HG02571 (cell line): ENCODE results near the gene RGS10.
"Not testable (repeated sequence)": the region's sequence is repeated elsewhere in the genome, so short reads cannot be mapped to it uniquely, and the experiment has no call there.

Source experiments
- ATAC-seq: cut with Tn5 transposase; IDR thresholded peaks from one replicate; pipeline ENCODE4 v1.9.1; 2021; ENCODE audit warnings: mild to moderate bottlenecking, moderate library complexity; ENCODE audit not compliant: unreplicated experiment

The RGS10 gene

GRCh38 chr10:119539359-119539825 lies 3.1 kb downstream of the RGS10 start:
- ATAC-seq = no peak

- ATAC-seq = no peak
These were observed 3.7 kb downstream of the RGS10 start for GRCh38 chr10:119538632-119539358.

- no peak for ATAC-seq
These were observed 4.4 kb downstream of the RGS10 start for GRCh38 chr10:119537953-119538630.

GRCh38 chr10:119536508-119537025 lies 6.0 kb downstream of the RGS10 start:
- no peak for ATAC-seq

GRCh38 chr10:119535837-119536507 lies 6.5 kb downstream of the RGS10 start:
- no peak for ATAC-seq

- no peak for ATAC-seq
These were observed 7.2 kb downstream of the RGS10 start for GRCh38 chr10:119535305-119535704.

GRCh38 chr10:119533473-119533872 lies 9.0 kb downstream of the RGS10 start:
- ATAC-seq = no peak

GRCh38 chr10:119532791-119533190 lies 9.7 kb downstream of the RGS10 start:
- not testable (repeated sequence) for ATAC-seq

- ATAC-seq = not testable (repeated sequence)
These were observed 10.3 kb downstream of the RGS10 start for GRCh38 chr10:119532251-119532650.

- no peak for ATAC-seq
These were observed 11.5 kb downstream of the RGS10 start for GRCh38 chr10:119531067-119531466.

- not testable (repeated sequence) for ATAC-seq
These were observed 13.8 kb downstream of the RGS10 start for GRCh38 chr10:119528663-119529237.

GRCh38 chr10:119526621-119527592 lies 15.6 kb downstream of the RGS10 start:
- no peak for ATAC-seq

- ATAC-seq = no peak
These were observed 16.4 kb downstream of the RGS10 start for GRCh38 chr10:119526149-119526548.

- ATAC-seq = no peak
These were observed 17.4 kb downstream of the RGS10 start for GRCh38 chr10:119525116-119525515.

- no peak for ATAC-seq
These were observed 17.8 kb downstream of the RGS10 start for GRCh38 chr10:119524720-119525070.

GRCh38 chr10:119523895-119524719 lies 18.4 kb downstream of the RGS10 start:
- ATAC-seq = no peak

- no peak for ATAC-seq
These were observed 19.6 kb downstream of the RGS10 start for GRCh38 chr10:119522747-119523426.

GRCh38 chr10:119521443-119522204 lies 20.9 kb downstream of the RGS10 start:
- ATAC-seq = no peak
